ENCODE data around the gene IFITM10. TPM values are rescaled to one million over a fixed set of nuclear protein-coding genes. Genes with fewer than 3 reads are reported as not detected.

IFITM10 gene
- total and polyA plus RNA-seq, 10 of the 15 experiments (the other 5 are each of a cell fraction or from before 2014, with no cell fraction given), result 0.04 to 0.27 TPM; not detected in 8

DNA sequence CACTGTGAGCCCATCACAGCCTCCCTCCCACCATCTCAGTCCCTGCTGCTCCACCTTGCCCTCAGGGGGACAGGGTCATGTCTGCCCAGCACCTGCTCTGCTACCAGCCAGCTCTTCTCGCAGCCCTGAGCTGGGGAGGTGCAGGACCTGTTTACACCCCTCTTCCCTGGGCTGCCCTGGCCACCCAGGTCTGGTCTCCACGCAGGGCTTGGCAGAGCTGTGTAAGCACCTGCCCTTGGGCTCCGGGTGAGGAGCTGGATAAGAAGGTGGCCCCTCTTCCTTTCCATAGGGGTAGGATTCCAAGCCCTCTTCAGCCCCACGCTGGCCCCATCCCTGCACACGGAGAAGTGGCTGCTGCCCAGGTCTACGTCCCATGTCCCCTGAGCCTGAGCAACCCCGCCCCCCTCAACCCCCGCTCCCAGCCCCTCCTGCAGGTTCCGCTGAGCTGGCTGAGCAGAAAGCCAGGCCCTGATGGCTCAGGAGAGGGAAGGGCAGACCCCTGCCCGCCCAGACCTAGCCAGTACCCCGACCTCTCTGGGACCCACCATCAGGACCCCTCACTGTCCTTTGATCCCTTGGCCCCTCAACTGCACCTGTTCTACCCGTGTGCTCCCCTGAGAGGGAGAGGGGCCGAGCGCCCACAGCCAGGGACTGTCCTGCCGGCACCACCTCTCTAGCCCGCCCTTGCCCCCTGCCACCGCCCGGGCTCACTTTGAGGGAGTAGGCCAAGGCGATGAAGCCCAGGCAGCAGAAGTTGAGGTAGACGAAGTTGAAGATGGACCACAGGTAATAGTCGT lies 3.2 kb downstream of the IFITM10 start:
- H3K4me2 ChIP-seq (ENCODE audit: control insufficient read depth, insufficient read depth), result no peak overlapping the region
- no peaks in the 10 kb centered on the region for H4K20me1 ChIP-seq (ENCODE audit: control insufficient read depth, insufficient read depth)
- no peak overlapping the region for H2AFZ ChIP-seq (ENCODE audit: control insufficient read depth, low read depth, low read length)
- no peaks in the 10 kb centered on the region for H3K36me3 ChIP-seq (ENCODE audit: control insufficient read depth in 2 of 2, insufficient read depth in 2 of 2, low read length in 1 of 2)
- ChIA-PET SMC1A (ENCODE audit: uncharacterized antibody, unreplicated experiment) (no interaction called here), CTCF (no interaction called here), POLR2A (no interaction called here), RAD21 (ENCODE audit: unreplicated experiment) (no interaction called here)
- no peak overlapping the region for H3K4me3 ChIP-seq
- H3K4me1 ChIP-seq (ENCODE audit: control insufficient read depth, insufficient read depth, low read length), result no peaks in the 10 kb centered on the region
- no peaks in the 10 kb centered on the region; a peak in 1 of 4 replicates for H3K27me3 ChIP-seq (replicated peaks in 1 of 2; ENCODE audit: control insufficient read depth in 2 of 2, insufficient read depth in 2 of 2, low read length in 1 of 2)
- H3K9me3 ChIP-seq (replicated peaks; ENCODE audit: control insufficient read depth, insufficient read depth, low read length), result no peaks in the 10 kb centered on the region; the same call in 2 of the 3 replicates
- H3K27ac ChIP-seq (ENCODE audit: control insufficient read depth, insufficient read depth), result no peak overlapping the region
- no peak for DNase-seq (ENCODE audit: low read depth, low spot score)
- no peak for FAIRE-seq
- no peak for ATAC-seq
- BruUV-seq (replicated peaks), result no TSS peak
- WGBS (ENCODE audit: insufficient coverage, insufficient replicate concordance, low lambda C conversion rate, missing lambda C conversion rate), result 70% methylated on average over 20 of the region's 21 CpGs
- intact Hi-C loops (cut with micrococcal nuclease; ENCODE audit: unreplicated experiment) (no loop called here), in situ Hi-C loops (cut with MboI) (no loop called here)
- no peak overlapping the region for H3K9ac ChIP-seq (ENCODE audit: control insufficient read depth, insufficient read depth, low read length)
- no peaks in the 10 kb centered on the region for H3K79me2 ChIP-seq (ENCODE audit: control insufficient read depth, insufficient read depth, low read length)
- TF ChIP-seq JUND (IDR thresholded peaks at IDR 0.05; ENCODE audit: low read depth, low read length) (no peak), NFYB (IDR thresholded peaks at IDR 0.05; ENCODE audit: insufficient read depth, low read depth, low read length) (no peak), PAX8 (IDR thresholded peaks at IDR 0.05) (no peak), MTA3 (IDR thresholded peaks at IDR 0.05; ENCODE audit: borderline replicate concordance, low read length) (no peak), BACH1 (IDR thresholded peaks at IDR 0.05; ENCODE audit: borderline replicate concordance) (no peak), SRF (IDR thresholded peaks at IDR 0.05; ENCODE audit: low read depth in 2 of 2, low read length in 2 of 2) (no peak), LARP7 (IDR thresholded peaks at IDR 0.05) (no peak), NRF1 (conservative IDR thresholded peaks at IDR 0.05; ENCODE audit: low read depth, low read length) (no peak), CREM (IDR thresholded peaks at IDR 0.05; ENCODE audit: low read depth) (no peak), YY1 (IDR thresholded peaks at IDR 0.05; ENCODE audit: low read depth, low read length) (no peak), RB1 (IDR thresholded peaks at IDR 0.05; ENCODE audit: borderline replicate concordance) (no peak), HDGF (IDR thresholded peaks at IDR 0.05) (no peak), GATAD2B (conservative IDR thresholded peaks at IDR 0.05; ENCODE audit: low read depth) (no peak), ZNF207 (IDR thresholded peaks at IDR 0.05; ENCODE audit: borderline replicate concordance) (no peak)
- TF ChIP-seq, protein P1, sequence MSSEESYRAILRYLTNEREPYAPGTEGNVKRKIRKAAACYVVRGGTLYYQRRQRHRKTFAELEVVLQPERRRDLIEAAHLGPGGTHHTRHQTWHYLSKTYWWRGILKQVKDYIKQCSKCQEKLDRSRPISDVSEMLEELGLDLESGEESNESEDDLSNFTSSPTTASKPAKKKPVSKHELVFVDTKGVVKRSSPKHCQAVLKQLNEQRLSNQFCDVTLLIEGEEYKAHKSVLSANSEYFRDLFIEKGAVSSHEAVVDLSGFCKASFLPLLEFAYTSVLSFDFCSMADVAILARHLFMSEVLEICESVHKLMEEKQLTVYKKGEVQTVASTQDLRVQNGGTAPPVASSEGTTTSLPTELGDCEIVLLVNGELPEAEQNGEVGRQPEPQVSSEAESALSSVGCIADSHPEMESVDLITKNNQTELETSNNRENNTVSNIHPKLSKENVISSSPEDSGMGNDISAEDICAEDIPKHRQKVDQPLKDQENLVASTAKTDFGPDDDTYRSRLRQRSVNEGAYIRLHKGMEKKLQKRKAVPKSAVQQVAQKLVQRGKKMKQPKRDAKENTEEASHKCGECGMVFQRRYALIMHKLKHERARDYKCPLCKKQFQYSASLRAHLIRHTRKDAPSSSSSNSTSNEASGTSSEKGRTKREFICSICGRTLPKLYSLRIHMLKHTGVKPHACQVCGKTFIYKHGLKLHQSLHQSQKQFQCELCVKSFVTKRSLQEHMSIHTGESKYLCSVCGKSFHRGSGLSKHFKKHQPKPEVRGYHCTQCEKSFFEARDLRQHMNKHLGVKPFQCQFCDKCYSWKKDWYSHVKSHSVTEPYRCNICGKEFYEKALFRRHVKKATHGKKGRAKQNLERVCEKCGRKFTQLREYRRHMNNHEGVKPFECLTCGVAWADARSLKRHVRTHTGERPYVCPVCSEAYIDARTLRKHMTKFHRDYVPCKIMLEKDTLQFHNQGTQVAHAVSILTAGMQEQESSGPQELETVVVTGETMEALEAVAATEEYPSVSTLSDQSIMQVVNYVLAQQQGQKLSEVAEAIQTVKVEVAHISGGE (CRISPR knock-in tag; IDR thresholded peaks at IDR 0.05), result no peak
- TF ChIP-seq, protein P2, sequence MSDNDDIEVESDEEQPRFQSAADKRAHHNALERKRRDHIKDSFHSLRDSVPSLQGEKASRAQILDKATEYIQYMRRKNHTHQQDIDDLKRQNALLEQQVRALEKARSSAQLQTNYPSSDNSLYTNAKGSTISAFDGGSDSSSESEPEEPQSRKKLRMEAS (IDR thresholded peaks at IDR 0.05; ENCODE audit: low read depth, low read length), result no peak
- TF ChIP-seq, protein P3, sequence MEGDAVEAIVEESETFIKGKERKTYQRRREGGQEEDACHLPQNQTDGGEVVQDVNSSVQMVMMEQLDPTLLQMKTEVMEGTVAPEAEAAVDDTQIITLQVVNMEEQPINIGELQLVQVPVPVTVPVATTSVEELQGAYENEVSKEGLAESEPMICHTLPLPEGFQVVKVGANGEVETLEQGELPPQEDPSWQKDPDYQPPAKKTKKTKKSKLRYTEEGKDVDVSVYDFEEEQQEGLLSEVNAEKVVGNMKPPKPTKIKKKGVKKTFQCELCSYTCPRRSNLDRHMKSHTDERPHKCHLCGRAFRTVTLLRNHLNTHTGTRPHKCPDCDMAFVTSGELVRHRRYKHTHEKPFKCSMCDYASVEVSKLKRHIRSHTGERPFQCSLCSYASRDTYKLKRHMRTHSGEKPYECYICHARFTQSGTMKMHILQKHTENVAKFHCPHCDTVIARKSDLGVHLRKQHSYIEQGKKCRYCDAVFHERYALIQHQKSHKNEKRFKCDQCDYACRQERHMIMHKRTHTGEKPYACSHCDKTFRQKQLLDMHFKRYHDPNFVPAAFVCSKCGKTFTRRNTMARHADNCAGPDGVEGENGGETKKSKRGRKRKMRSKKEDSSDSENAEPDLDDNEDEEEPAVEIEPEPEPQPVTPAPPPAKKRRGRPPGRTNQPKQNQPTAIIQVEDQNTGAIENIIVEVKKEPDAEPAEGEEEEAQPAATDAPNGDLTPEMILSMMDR (IDR thresholded peaks at IDR 0.05 in 2 of 3, conservative IDR thresholded peaks at IDR 0.05 in 1 of 3; ENCODE audit: control insufficient read depth in 2 of 3, extremely low read depth in 1 of 3, insufficient read depth in 1 of 3, low read depth in 3 of 3, low read length in 3 of 3), result no peak

All from GM12878 (cell line).